Lower leg skin (tissue), 3 donors: ENCODE data around the gene CEP290.

ENCODE experiments used
- CTCF ChIP-seq, 3 donors: fragments of 450-650 bp; IDR thresholded peaks; one replicate each; pipeline ENCODE4 v1.5.1; 2016; ENCODE audit warnings: antibody characterized with exemption in 3 of 3, mild to moderate bottlenecking in 3 of 3, moderate library complexity in 2 of 3
- POLR2A ChIP-seq, 2 donors: fragments of 450-650 bp; IDR thresholded peaks; one replicate each; pipeline ENCODE4 v1.6.1; 2016 to 2017; ENCODE audit warnings: antibody characterized with exemption in 2 of 2, mild to moderate bottlenecking in 1 of 2, moderate library complexity in 1 of 2

- TF ChIP-seq CTCF (IDR thresholded peaks at IDR 0.05), result no peak
- no peak for TF ChIP-seq POLR2A (IDR thresholded peaks at IDR 0.05)
Observed at GRCh38 chr12:88163371-88163770, 21.5 kb upstream of the CEP290 start.
